ENCODE data around the gene TRRAP. TPM values are rescaled to one million over a fixed set of nuclear protein-coding genes. Genes with fewer than 3 reads are reported as not detected.

The TRRAP gene
- total RNA-seq, 1 experiment from 2014 or later, result 26.1 TPM

DNA sequence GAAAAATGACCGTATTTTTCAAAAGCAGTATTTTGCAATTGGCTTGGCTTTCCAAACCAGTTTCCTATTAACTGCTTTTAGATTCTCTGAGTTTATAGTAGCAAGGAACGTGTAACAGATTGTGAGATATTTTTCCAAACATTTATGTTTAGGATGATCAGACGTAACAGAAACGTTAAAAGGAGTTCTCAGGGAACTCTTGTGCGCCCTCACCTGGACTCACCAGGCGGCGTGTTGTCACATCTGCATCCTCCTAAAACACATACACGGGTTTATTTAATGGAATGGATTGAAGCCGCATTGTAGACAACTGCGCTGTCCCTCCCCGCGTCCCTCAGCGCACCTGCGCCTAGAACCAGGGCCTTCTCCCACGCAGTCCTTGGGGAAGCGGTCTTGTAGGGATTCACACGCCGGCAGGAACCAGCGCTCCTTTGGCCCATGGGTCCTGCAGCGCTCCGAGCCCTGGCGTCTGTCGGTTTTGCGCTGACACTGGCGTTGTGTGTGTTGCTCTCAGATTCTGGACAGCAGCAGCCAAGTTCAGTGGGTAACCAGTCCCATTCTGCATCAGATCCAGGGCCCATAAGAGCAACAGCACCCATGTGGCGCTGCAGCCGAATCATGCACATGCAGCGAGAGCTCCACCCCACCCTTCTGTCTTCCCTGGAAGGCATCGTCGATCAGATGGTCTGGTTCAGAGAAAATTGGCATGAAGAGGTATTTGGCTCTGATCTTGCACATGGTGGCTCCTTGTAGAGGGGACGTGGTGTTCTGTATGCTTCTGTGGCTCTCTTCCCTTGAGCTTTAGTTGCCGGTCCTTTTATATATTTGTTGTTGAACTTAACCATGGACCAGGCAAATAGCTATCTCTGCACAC is 114.9 kb downstream of the TRRAP start:
- H3K9me3 ChIP-seq (ENCODE audit: low read length), result no peaks in the 10 kb centered on the region
- no peaks in the 10 kb centered on the region for H3K4me1 ChIP-seq (ENCODE audit: low read length)
- peaks cover 42% of the 10 kb centered on the region for H3K36me3 ChIP-seq (ENCODE audit: insufficient read depth, low read length)
- no peak overlapping the region for H3K9ac ChIP-seq (ENCODE audit: low read length)
- H3K27ac ChIP-seq (ENCODE audit: low read length), result no peak overlapping the region
- no peak overlapping the region for H3K4me2 ChIP-seq (ENCODE audit: low read depth, low read length, poor library complexity, severe bottlenecking)
- no peak overlapping the region for H3K4me3 ChIP-seq (ENCODE audit: low read length)
- no peaks in the 10 kb centered on the region for H3K27me3 ChIP-seq (ENCODE audit: low read length)
- H3K9me2 ChIP-seq (replicated peaks; ENCODE audit: insufficient read depth, low read length), result no peaks in the 10 kb centered on the region
- H3K79me2 ChIP-seq (ENCODE audit: low read length), result no peaks in the 10 kb centered on the region
- no peak overlapping the region for H2AFZ ChIP-seq (ENCODE audit: low read length)
- no peak for DNase-seq
- no peaks in the 10 kb centered on the region for H4K20me1 ChIP-seq (ENCODE audit: insufficient read depth, low read depth, low read length)

GRCh38 chr7:98994046-98994944 is 116.0 kb downstream of the TRRAP start:
- H3K36me3 ChIP-seq (ENCODE audit: insufficient read depth, low read length), result peaks cover 34% of the 10 kb centered on the region
- no peak overlapping the region for H3K4me3 ChIP-seq (ENCODE audit: low read length)
- H3K9me2 ChIP-seq (replicated peaks; ENCODE audit: insufficient read depth, low read length), result no peaks in the 10 kb centered on the region
- H3K79me2 ChIP-seq (ENCODE audit: low read length), result no peaks in the 10 kb centered on the region
- H3K27me3 ChIP-seq (ENCODE audit: low read length), result no peaks in the 10 kb centered on the region
- H3K9me3 ChIP-seq (ENCODE audit: low read length), result no peaks in the 10 kb centered on the region
- H3K4me2 ChIP-seq (ENCODE audit: low read depth, low read length, poor library complexity, severe bottlenecking), result no peak overlapping the region
- no peak for DNase-seq
- no peak overlapping the region for H3K9ac ChIP-seq (ENCODE audit: low read length)
- H2AFZ ChIP-seq (ENCODE audit: low read length), result no peak overlapping the region
- H3K27ac ChIP-seq (ENCODE audit: low read length), result no peak overlapping the region
- no peaks in the 10 kb centered on the region for H3K4me1 ChIP-seq (ENCODE audit: low read length)
- H4K20me1 ChIP-seq (ENCODE audit: insufficient read depth, low read depth, low read length), result no peaks in the 10 kb centered on the region

- Histone ChIP-seq H3K4me3 (ENCODE audit: low read length) (no peak overlapping the region), H3K79me2 (ENCODE audit: low read length) (no peaks in the 10 kb centered on the region), H3K4me2 (ENCODE audit: low read depth, low read length, poor library complexity, severe bottlenecking) (no peak overlapping the region), H3K36me3 (ENCODE audit: insufficient read depth, low read length) (peaks cover 30% of the 10 kb centered on the region), H3K4me1 (ENCODE audit: low read length) (no peaks in the 10 kb centered on the region), H3K9me3 (ENCODE audit: low read length) (no peaks in the 10 kb centered on the region), H3K9ac (ENCODE audit: low read length) (no peak overlapping the region), H2AFZ (ENCODE audit: low read length) (no peak overlapping the region), H3K9me2 (replicated peaks; ENCODE audit: insufficient read depth, low read length) (no peaks in the 10 kb centered on the region), H3K27ac (ENCODE audit: low read length) (no peak overlapping the region), H4K20me1 (ENCODE audit: insufficient read depth, low read depth, low read length) (no peaks in the 10 kb centered on the region), H3K27me3 (ENCODE audit: low read length) (no peaks in the 10 kb centered on the region)
- DNase-seq, result no peak
Measured at GRCh38 chr7:98995111-98995510, 116.8 kb downstream of the TRRAP start.

- Histone ChIP-seq H4K20me1 (ENCODE audit: insufficient read depth, low read depth, low read length) (no peaks in the 10 kb centered on the region), H3K36me3 (ENCODE audit: insufficient read depth, low read length) (peaks cover 31% of the 10 kb centered on the region), H3K27ac (ENCODE audit: low read length) (no peak overlapping the region), H3K79me2 (ENCODE audit: low read length) (no peaks in the 10 kb centered on the region), H3K9me2 (replicated peaks; ENCODE audit: insufficient read depth, low read length) (no peaks in the 10 kb centered on the region), H3K4me2 (ENCODE audit: low read depth, low read length, poor library complexity, severe bottlenecking) (no peak overlapping the region), H3K9me3 (ENCODE audit: low read length) (no peaks in the 10 kb centered on the region), H2AFZ (ENCODE audit: low read length) (no peak overlapping the region), H3K27me3 (ENCODE audit: low read length) (no peaks in the 10 kb centered on the region), H3K4me1 (ENCODE audit: low read length) (no peaks in the 10 kb centered on the region), H3K9ac (ENCODE audit: low read length) (no peak overlapping the region), H3K4me3 (ENCODE audit: low read length) (no peak overlapping the region)
- DNase-seq, result no peak
Measured at GRCh38 chr7:98995523-98996149, 117.3 kb downstream of the TRRAP start.

DNA sequence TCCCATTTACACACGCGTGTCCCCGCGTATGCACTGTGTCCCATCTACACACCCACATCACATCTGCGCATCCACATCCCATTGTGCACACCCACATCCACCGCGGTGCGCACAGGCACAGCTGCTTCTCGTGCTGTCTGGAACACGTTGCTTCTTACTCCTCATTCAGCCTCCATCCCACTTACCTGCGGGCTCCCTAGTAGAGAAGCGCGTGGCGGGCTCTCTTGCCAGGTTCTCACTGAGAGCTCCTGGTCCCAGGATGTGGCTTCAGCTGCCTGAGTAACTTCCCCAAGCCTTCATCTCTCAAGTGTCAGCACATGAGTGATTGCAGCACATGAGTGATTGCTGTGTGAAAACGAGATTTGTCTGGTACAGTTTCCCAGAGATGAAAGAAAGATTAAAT is 117.8 kb downstream of the TRRAP start:
- H3K9ac ChIP-seq (ENCODE audit: low read length), result no peak overlapping the region
- peaks cover 29% of the 10 kb centered on the region for H3K36me3 ChIP-seq (ENCODE audit: insufficient read depth, low read length)
- no peaks in the 10 kb centered on the region for H3K9me3 ChIP-seq (ENCODE audit: low read length)
- H4K20me1 ChIP-seq (ENCODE audit: insufficient read depth, low read depth, low read length), result no peaks in the 10 kb centered on the region
- H3K27me3 ChIP-seq (ENCODE audit: low read length), result no peaks in the 10 kb centered on the region
- no peak for DNase-seq
- no peak overlapping the region for H3K27ac ChIP-seq (ENCODE audit: low read length)
- no peak overlapping the region for H3K4me2 ChIP-seq (ENCODE audit: low read depth, low read length, poor library complexity, severe bottlenecking)
- H3K4me1 ChIP-seq (ENCODE audit: low read length), result no peaks in the 10 kb centered on the region
- H3K4me3 ChIP-seq (ENCODE audit: low read length), result no peak overlapping the region
- no peaks in the 10 kb centered on the region for H3K79me2 ChIP-seq (ENCODE audit: low read length)
- no peak overlapping the region for H2AFZ ChIP-seq (ENCODE audit: low read length)
- H3K9me2 ChIP-seq (replicated peaks; ENCODE audit: insufficient read depth, low read length), result no peaks in the 10 kb centered on the region

- Histone ChIP-seq H3K79me2 (ENCODE audit: low read length) (no peaks in the 10 kb centered on the region), H3K36me3 (ENCODE audit: insufficient read depth, low read length) (peaks cover 29% of the 10 kb centered on the region), H3K4me3 (ENCODE audit: low read length) (no peak overlapping the region), H3K4me1 (ENCODE audit: low read length) (no peaks in the 10 kb centered on the region), H2AFZ (ENCODE audit: low read length) (no peak overlapping the region), H4K20me1 (ENCODE audit: insufficient read depth, low read depth, low read length) (no peaks in the 10 kb centered on the region), H3K27ac (ENCODE audit: low read length) (no peak overlapping the region), H3K9me3 (ENCODE audit: low read length) (no peaks in the 10 kb centered on the region), H3K9me2 (replicated peaks; ENCODE audit: insufficient read depth, low read length) (no peaks in the 10 kb centered on the region), H3K4me2 (ENCODE audit: low read depth, low read length, poor library complexity, severe bottlenecking) (no peak overlapping the region), H3K27me3 (ENCODE audit: low read length) (no peaks in the 10 kb centered on the region), H3K9ac (ENCODE audit: low read length) (no peak overlapping the region)
- DNase-seq, result no peak
Measured at GRCh38 chr7:98997846-98998245, 119.5 kb downstream of the TRRAP start.

DNA sequence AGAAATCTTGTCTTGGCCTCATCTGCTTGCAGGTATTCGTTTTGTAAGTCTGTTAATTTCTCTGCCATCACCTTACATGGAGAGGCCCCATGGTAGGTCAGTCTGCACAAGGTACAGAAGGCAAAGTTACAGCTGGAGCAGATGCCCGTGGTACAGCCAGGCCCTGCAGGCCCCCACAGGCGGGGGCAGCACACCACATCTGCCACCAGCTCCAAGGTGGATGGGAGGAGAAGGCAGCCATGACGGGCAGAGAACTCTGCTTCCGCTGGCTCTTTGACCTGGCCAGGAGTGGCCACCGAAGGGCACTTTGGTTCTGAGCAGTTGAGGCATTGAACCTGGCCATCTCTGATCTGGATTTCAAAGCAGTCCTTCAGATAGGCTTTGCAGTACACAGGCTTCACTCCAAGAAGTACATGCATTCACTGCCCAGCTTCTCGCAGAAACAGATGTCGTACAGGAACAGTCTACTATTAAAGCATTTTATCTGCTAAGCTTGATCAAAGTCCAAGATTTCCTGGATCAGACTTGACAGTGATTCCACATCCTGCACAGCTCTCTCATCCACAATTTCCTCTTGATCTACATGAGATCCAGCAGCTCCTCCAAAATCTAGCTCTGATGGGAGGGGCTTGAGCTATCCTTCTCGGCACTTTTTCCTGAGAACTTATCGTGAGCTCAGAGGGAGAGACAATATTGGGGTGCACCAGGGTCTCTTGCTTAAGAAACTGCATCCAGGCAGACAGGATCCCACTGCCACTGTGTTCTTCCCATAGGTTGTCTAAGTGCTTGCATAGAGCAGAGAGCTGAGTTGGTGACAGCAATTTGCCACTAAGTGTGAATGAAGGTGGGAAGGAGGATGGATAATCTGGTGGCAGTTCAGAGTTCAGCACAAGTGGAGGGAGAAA is 120.7 kb downstream of the TRRAP start:
- H3K4me1 ChIP-seq (ENCODE audit: low read length), result no peaks in the 10 kb centered on the region
- H3K4me2 ChIP-seq (ENCODE audit: low read depth, low read length, poor library complexity, severe bottlenecking), result no peak overlapping the region
- H3K79me2 ChIP-seq (ENCODE audit: low read length), result no peaks in the 10 kb centered on the region
- peaks cover 19% of the 10 kb centered on the region for H3K36me3 ChIP-seq (ENCODE audit: insufficient read depth, low read length)
- H3K27me3 ChIP-seq (ENCODE audit: low read length), result no peaks in the 10 kb centered on the region
- H2AFZ ChIP-seq (ENCODE audit: low read length), result no peak overlapping the region
- no peaks in the 10 kb centered on the region for H3K9me3 ChIP-seq (ENCODE audit: low read length)
- H4K20me1 ChIP-seq (ENCODE audit: insufficient read depth, low read depth, low read length), result no peaks in the 10 kb centered on the region
- no peak for DNase-seq
- no peaks in the 10 kb centered on the region for H3K9me2 ChIP-seq (replicated peaks; ENCODE audit: insufficient read depth, low read length)
- H3K27ac ChIP-seq (ENCODE audit: low read length), result no peak overlapping the region
- no peak overlapping the region for H3K9ac ChIP-seq (ENCODE audit: low read length)
- no peak overlapping the region for H3K4me3 ChIP-seq (ENCODE audit: low read length)

All from Karpas-422 (cell line).